Upper lobe of right lung (tissue), 1 donor: ENCODE data around the gene RNF5. TPM values are rescaled to one million over a fixed set of nuclear protein-coding genes. Genes with fewer than 3 reads are reported as not detected.

Experiments used
- ATAC-seq: fragments of 200-7000 bp; cut with Tn5 transposase; one replicate; pipeline ENCODE4 v1.9.1; 2020; ENCODE audit warnings: mild to moderate bottlenecking, moderate library complexity
- DNase-seq: peaks from one replicate; pipeline ENCODE4 v3.0.0-alpha.2; 2020
- H3K27ac ChIP-seq: fragments of 200-600 bp; one replicate; pipeline ENCODE4 v1.8.0; 2022
- H3K27me3 ChIP-seq: fragments of 200-600 bp; one replicate; pipeline ENCODE4 v1.8.0; 2022; ENCODE audit warnings: mild to moderate bottlenecking
- H3K36me3 ChIP-seq: fragments of 200-600 bp; one replicate; pipeline ENCODE4 v1.8.0; 2022
- H3K4me1 ChIP-seq: fragments of 200-600 bp; one replicate; pipeline ENCODE4 v1.8.0; 2022
- H3K4me3 ChIP-seq: fragments of 200-600 bp; one replicate; pipeline ENCODE4 v1.8.0; 2022; ENCODE audit warnings: mild to moderate bottlenecking
- H3K9me3 ChIP-seq: fragments of 200-600 bp; one replicate; pipeline ENCODE4 v1.8.0; 2022
- CTCF ChIP-seq: fragments of 200-600 bp; IDR thresholded peaks from one replicate; pipeline ENCODE4 v1.8.0; 2022; ENCODE audit warnings: antibody characterized with exemption
- intact Hi-C: fragments of 100-400 bp; cut with DNase I; formaldehyde crosslinking; loops from one replicate; pipeline ENCODE4 v1.11.0; 2022
- total RNA-seq: library from RNA; stranded (reverse); fragmentation: NEBNext Ultra II Directional; extraction: Animal tissue kit (Norgen Biotek cat#: 25700); gene quantifications from one replicate; pipeline ENCODE4 v1.2.1, GENCODE V29; 2021
- donor health status: DM: no; HTN: yes; CAD: no; lungs with severe emphysema.

The RNF5 gene
- total RNA-seq, 1 donor from 2014 or later = 44.6 TPM

GRCh38 chr6:32151181-32151862 is 26.9 kb upstream of the RNF5 start:
- peak overlapping the region; percentile 75 for H3K4me3 ChIP-seq
- no peak for ATAC-seq
- DNase-seq = no peak
- H3K27ac ChIP-seq = no peak overlapping the region
- intact Hi-C loops = no loop called here
- H3K27me3 ChIP-seq = peaks cover 27% of the 10 kb centered on the region
- no peaks in the 10 kb centered on the region for H3K9me3 ChIP-seq
- TF ChIP-seq CTCF = no peak
- no peaks in the 10 kb centered on the region for H3K36me3 ChIP-seq
- peaks cover 28% of the 10 kb centered on the region for H3K4me1 ChIP-seq

- Histone ChIP-seq H3K27me3 (peaks cover 27% of the 10 kb centered on the region), H3K4me1 (peaks cover 28% of the 10 kb centered on the region), H3K4me3 (peak within 1 kb of the TSS; percentile 75), H3K9me3 (no peaks in the 10 kb centered on the region), H3K27ac (no peak within 1 kb of the TSS), H3K36me3 (no peaks in the 10 kb centered on the region)
- intact Hi-C loops = no loop called here
- ATAC-seq = no peak
- TF ChIP-seq CTCF = no peak
- no peak for DNase-seq
These were observed 26.1 kb upstream of the RNF5 start, which contains the start of gene PRRT1 for GRCh38 chr6:32151863-32152768. PRRT1 (minus strand) TSS chr6:32151939; CDS start chr6:32151827, 112 bp downstream.

GRCh38 chr6:32152769-32153563 is 25.2 kb upstream of the RNF5 start:
- peaks cover 5% of the 10 kb centered on the region for H3K36me3 ChIP-seq
- H3K4me1 ChIP-seq = peaks cover 28% of the 10 kb centered on the region
- H3K27ac ChIP-seq = peak overlapping the region; percentile 87
- intact Hi-C loops = no loop called here
- peaks cover 26% of the 10 kb centered on the region for H3K27me3 ChIP-seq
- DNase-seq (no peak), ATAC-seq (no peak)
- TF ChIP-seq CTCF = no peak
- peak overlapping the region; percentile 75 for H3K4me3 ChIP-seq
- no peaks in the 10 kb centered on the region for H3K9me3 ChIP-seq

GRCh38 chr6:32153564-32154513 is 24.4 kb upstream of the RNF5 start, which contains the start of gene PPT2:
PPT2 (plus strand) TSS chr6:32154141; CDS start chr6:32154595, 454 bp downstream.
- no peaks in the 10 kb centered on the region for H3K9me3 ChIP-seq
- TF ChIP-seq CTCF = peak; percentile 20
- ATAC-seq (peak; percentile 75), DNase-seq (peak; percentile 83)
- H3K4me3 ChIP-seq = peak within 1 kb of the TSS; percentile 75
- peaks cover 18% of the 10 kb centered on the region for H3K27me3 ChIP-seq
- intact Hi-C loops = no loop called here
- peaks cover 28% of the 10 kb centered on the region for H3K4me1 ChIP-seq
- H3K27ac ChIP-seq = peak within 1 kb of the TSS; percentile 87
- H3K36me3 ChIP-seq = peaks cover 10% of the 10 kb centered on the region
